GM12873 (cell line): ENCODE measurements around the gene CPEB1.

ENCODE experiments used
- TF ChIP-seq, protein P1 (sequence below): IDR thresholded peaks from 2 replicates; pipeline ENCODE4 v1.5.1; 2012; ENCODE audit warnings: low read depth, mild to moderate bottlenecking, moderate library complexity, low read length, control low read depth; ENCODE audit not compliant: insufficient read depth; ENCODE audit errors: missing control alignments

The CPEB1 gene

DNA sequence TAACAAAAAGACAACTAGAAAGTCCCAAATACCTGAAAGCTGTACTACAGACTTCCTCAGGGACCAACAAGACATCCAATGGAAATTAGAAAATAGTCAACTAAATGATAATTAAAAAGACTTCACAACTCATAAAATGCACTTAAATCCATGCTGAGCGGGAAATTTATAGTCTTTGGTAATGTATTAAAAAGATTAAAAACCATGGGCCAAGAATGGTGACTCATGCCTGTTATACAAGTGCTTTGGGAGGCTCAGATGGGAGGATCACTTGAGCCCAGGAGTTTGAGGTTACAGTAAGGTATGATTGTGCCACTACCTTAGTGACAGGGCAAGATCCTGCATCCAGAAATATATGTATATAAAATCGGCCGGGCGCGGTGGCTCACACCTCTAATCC is 45.0 kb downstream of the CPEB1 start:
- TF ChIP-seq, protein P1, sequence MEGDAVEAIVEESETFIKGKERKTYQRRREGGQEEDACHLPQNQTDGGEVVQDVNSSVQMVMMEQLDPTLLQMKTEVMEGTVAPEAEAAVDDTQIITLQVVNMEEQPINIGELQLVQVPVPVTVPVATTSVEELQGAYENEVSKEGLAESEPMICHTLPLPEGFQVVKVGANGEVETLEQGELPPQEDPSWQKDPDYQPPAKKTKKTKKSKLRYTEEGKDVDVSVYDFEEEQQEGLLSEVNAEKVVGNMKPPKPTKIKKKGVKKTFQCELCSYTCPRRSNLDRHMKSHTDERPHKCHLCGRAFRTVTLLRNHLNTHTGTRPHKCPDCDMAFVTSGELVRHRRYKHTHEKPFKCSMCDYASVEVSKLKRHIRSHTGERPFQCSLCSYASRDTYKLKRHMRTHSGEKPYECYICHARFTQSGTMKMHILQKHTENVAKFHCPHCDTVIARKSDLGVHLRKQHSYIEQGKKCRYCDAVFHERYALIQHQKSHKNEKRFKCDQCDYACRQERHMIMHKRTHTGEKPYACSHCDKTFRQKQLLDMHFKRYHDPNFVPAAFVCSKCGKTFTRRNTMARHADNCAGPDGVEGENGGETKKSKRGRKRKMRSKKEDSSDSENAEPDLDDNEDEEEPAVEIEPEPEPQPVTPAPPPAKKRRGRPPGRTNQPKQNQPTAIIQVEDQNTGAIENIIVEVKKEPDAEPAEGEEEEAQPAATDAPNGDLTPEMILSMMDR: no peak

DNA sequence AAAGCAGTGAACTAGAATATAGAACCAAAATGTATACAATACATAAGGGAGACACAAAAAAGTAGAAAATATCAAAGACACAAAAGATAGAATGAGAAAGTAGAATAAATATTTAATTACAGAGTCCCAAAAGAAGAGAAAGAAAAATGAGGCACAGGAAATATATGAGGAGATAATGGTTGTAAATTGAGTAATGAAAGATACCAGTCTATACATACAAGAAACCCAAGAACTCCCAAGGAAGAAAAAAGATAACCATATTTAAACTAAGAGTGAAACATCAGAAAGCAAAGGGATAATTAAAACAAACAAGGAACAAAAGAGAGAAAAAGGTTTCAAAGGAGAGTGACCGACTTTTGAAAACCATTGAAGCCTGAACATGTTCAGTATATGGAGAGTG is 47.3 kb downstream of the CPEB1 start:
- TF ChIP-seq, protein P1: no peak

GRCh38 chr15:82597815-82598214 is 49.3 kb downstream of the CPEB1 start:
- TF ChIP-seq, protein P1: no peak

DNA sequence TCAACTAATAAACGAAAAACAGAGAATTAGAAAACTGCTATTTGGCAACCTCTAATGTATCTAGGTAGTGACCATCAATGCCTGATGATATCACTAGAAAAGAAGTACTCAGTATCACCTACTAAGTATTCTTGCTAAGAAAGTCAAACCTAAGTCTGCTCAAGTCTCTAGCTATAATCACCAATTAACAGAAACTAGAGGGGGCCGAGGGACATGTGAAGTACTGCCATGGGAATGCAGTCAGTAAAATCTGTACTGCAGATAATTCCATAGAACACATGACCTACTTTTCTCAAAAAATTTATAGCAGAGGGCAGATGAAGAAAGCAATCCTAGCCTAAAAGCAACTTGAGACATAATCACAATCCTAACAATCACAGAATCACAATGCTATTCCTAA is 51.4 kb downstream of the CPEB1 start:
- TF ChIP-seq, protein P1: no peak

GRCh38 chr15:82595203-82595602 is 52.0 kb downstream of the CPEB1 start:
- TF ChIP-seq, protein P1: no peak

GRCh38 chr15:82587805-82588204 is 59.4 kb downstream of the CPEB1 start:
- TF ChIP-seq, protein P1: no peak

DNA sequence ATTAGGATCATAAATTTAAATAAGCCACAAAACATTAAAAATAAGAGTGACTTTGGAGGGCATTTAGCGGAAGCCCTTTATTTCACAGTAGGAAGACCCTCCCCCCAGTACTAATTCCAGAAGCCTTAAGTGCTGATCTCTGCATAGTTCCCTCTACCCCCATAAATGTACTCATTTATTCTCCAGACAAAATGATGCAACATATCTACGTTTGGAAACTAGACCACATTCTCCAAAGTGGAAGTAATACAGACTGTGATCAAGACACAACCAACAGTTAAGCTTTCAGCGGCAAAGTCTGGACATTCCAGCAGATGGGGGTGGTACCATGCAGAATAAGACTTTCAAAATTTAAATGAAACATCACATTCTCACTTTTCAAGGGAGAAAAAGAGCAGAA is 62.1 kb downstream of the CPEB1 start:
- TF ChIP-seq, protein P1: no peak
